ENCODE data around the gene CD44.
"Not testable (repeated sequence)": the region's sequence is repeated elsewhere in the genome, so short reads cannot be mapped to it uniquely, and the experiment has no call there.

CD44 gene

DNA sequence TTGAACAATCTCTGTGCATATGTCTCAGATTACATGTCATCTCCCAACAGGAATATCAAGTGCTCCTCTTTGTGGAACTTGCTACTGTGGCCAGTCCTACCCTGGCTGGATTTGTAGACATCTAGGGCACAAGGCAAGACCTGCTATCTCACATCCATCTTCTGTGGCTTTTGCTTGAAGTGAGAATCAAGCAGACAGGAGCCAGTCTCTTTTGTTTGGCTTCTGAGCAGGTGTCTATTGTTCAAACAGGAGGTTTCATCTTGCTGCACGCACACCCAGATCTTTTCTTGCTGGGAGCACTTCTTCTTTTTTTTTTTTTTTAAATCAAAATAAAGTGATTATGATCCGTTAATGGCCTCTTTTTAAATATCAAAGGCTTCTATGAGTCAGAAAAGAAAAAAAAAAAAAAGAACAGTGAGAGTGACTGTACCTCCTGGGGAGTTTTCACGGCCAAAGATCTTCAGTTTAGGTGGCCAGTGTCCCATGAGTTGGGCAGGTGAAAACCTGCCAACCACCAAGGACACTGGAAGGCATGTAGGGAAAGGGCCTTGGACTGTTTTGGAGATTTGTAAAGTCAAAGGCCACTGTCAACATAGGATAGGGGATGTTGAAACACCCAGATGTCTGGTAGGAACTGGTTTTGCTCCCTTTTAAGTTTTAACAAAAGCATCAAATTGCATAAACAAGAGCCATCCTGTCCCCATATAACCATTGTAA, 78.1 kb downstream of the CD44 start:
- no peak for DNase-seq

DNA sequence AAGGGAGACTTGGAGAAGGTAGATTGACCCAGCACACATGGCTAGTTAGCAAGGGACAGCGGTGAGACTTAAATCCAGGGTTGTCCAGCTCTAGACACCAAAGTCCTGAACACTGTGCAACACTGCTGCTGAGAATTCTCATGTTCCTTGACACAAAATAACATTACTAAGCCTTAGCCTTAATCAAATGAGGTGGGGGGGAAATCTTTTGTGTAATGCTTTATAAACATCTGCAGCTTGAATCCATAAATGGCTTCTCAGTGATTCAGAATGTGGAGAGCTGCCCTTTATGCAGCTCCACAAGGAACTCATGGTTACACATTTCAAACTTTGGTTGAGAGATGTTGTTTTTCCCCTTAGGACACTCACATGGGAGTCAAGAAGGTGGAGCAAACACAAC, 80.0 kb downstream of the CD44 start:
- no peak for DNase-seq

DNA sequence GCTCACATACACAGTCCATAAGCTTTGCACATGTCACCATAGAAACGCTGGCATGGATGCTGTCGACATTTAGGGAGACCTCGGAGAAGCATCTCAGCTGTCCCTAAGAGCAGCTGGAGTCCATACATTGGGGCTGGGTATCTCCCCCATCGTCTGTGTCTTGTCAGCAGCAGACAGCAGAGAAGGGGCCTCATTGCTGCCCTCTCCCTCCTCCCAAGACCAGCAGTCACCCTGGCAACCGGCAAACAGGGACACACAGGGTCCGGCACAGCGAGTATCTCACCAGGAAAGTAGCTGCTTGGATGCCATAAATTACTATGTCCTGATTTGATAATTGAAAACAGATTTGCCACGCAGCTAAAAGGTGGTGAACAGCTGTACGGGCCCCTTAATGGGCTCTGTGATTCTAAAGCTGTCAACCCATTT, 84.4 kb downstream of the CD44 start:
- DNase-seq, result no peak

- no peak for DNase-seq
Observed at GRCh38 chr11:35223991-35224390, 85.0 kb downstream of the CD44 start.

- no peak for DNase-seq
Observed at GRCh38 chr11:35225946-35226520, 87.1 kb downstream of the CD44 start.

DNA sequence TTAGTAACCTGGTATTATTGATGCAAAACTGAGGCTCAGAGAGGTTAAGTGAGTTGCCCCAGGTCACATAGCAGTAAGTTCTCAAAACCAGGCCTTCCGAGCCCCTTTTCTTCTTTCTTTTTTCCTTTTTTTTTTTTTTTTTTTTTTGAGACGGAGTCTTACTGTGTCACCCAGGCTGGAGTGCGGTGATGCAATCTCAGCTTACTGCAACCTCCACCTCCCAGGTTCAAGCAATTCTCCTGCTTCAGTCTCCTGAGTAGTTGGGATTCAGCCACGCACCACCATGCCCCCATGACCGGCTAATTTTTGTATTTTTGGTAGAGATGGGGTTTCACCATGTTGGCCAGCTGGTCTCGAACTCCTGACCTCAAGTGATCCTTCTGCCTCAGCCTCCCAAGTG, 87.8 kb downstream of the CD44 start:
- DNase-seq, result not testable (repeated sequence)

GRCh38 chr11:35227576-35228327, 88.8 kb downstream of the CD44 start:
- no peak for DNase-seq

DNA sequence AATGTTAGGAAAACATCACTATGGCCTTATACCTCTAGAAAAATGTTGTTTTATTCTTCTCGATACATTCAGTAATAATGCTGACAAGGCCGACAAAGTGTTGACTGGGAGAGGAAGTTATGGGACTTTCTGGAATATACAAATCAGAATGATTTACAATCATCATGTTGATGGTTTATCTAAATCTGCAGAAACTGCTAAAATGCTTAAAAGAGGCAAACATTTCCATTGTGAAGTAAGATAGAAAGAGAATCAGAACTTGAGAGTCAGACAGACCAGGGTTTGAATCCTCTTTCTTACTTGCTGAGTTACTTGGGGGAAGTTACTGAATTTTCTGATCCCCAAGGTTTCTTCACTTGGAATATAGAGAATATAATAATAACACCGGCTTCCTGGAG, 89.4 kb downstream of the CD44 start:
- DNase-seq, result no peak

DNA sequence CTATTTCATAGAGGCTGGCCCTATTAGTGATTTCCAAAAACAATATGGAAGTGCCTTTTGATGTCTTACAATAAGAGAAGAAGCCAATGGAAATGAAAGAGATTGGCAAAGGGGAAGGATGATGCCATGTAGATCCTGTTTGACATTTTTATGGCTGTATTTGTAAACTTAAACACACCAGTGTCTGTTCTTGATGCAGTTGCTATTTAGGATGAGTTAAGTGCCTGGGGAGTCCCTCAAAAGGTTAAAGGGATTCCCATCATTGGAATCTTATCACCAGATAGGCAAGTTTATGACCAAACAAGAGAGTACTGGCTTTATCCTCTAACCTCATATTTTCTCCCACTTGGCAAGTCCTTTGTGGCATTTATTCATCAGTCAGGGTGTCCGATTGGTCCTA, 91.4 kb downstream of the CD44 start:
- DNase-seq, result no peak

DNA sequence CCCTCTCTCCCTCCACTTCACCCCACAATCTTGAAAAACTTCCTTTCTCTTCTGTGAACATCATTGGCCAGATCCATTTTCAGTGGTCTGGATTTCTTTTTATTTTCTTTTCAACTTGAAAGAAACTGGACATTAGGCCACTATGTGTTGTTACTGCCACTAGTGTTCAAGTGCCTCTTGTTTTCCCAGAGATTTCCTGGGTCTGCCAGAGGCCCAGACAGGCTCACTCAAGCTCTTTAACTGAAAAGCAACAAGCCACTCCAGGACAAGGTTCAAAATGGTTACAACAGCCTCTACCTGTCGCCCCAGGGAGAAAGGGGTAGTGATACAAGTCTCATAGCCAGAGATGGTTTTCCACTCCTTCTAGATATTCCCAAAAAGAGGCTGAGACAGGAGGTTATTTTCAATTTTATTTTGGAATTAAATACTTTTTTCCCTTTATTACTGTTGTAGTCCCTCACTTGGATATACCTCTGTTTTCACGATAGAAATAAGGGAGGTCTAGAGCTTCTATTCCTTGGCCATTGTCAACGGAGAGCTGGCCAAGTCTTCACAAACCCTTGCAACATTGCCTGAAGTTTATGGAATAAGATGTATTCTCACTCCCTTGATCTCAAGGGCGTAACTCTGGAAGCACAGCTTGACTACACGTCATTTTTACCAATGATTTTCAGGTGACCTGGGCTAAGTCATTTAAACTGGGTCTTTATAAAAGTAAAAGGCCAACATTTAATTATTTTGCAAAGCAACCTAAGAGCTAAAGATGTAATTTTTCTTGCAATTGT, 92.3 kb downstream of the CD44 start:
- no peak for DNase-seq

DNA sequence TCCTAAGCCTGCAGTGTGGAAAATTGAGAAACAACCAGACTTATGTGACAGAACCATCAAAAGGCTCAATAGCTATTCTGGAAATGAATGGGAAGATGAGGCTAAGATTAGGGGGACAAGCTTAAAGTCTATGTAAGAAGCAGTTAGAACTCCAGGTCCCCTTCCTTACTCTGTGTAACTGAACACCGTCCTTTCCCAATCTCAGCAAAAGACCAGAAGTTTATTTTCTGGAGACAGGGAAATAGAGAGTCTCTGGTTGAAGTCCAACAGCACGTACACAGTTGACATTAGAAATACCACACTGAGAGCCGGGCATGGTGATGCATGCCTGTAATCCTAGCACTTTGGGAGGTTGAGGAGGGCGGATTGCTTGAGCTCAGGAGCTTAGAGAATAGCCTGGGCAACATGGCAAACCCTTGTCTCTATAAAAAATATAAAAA, 93.9 kb downstream of the CD44 start:
- DNase-seq, result no peak

DNA sequence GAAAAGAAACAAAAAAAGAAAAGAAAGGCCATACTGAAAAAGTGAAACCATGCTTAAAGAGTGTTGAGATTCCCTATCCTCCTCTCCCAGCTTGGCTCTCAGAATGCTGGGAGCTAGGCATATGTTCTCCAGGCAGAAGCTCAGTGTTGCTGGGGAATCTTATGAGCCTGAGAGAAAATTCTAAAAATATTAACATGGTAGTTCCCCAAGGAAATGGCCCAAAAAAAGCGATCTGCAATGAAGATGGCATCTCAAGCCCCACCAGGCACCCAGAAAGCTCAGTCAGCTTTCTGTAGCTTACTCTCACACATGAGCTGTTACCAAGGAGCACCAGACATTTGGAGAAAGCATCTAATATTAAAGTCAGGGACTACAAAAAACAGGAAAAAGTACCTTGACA, 94.5 kb downstream of the CD44 start:
- DNase-seq, result no peak

GRCh38 chr11:35234460-35235156, 95.6 kb downstream of the CD44 start:
- no peak for DNase-seq

DNA sequence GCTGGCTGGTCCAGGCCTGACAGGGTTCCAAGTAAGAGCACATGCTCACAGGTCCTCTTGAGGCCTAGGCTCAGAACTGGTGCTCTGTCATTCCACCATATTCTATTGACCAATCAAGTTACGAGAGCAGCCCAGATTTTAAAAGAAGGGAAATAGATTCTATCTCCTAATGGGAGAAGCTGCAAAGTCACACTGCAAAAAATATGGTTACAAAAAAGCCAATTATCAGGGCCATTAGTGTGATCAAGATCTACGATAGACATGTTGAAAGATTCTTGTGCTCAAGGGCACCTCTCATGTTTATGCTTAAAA, 96.1 kb downstream of the CD44 start:
- DNase-seq, result no peak

DNA sequence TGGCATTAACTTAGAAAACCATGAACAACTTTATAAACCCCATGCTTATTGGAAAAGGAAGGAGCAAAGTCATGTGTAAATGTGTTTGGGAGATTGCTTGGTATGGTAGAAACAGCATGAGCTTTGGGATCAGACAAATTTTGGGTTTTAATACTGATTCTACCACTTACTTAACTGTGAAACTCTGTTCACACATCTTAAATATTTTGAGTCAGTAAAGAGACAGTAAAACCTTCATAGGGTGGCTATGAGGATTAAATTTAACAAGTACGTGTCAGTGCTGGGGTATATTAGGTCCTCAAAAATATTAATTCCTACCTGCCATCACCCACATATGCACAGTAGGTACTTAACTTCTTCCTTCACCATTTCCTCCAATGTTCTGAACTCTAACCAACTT, 96.5 kb downstream of the CD44 start:
- no peak for DNase-seq

DNA sequence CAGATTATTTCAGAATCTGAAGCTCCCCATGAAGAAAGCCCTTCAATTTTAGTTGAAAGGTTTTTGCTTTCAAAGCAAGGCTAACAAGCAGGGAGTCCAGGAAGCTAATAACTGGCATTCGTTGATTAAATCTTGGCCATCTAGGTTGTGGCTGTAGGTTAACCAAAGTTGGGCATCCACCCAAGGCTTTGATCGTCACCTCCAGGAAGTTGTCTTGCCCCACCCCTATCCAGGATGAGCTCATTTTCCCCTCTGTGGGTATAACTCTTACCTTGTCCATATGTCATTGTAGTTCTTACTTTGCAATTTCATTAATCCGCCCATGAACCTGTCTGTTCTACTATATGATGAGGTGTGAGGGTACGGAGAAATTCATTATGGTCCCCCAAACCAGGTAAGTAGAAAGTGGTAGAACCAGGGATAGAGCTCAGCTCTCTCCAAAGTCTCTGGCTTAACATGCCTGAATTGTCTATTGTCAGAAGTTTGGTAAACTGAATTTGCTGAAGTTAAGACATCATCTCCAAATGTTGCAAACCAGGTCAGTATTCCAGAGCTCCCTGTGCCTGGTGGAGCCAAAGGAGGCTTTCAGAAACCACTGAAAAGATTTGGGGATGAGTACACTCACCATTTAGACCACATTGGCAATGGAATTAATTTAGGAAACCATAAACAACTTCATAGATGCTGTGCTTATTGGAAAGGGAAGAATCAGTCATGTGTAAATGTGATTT, 97.1 kb downstream of the CD44 start:
- DNase-seq, result peak; percentile 42

GRCh38 chr11:35236667-35237003, 97.7 kb downstream of the CD44 start:
- DNase-seq, result peak; percentile 30

- no peak for DNase-seq
Observed at GRCh38 chr11:35237351-35237750, 98.4 kb downstream of the CD44 start.

DNA sequence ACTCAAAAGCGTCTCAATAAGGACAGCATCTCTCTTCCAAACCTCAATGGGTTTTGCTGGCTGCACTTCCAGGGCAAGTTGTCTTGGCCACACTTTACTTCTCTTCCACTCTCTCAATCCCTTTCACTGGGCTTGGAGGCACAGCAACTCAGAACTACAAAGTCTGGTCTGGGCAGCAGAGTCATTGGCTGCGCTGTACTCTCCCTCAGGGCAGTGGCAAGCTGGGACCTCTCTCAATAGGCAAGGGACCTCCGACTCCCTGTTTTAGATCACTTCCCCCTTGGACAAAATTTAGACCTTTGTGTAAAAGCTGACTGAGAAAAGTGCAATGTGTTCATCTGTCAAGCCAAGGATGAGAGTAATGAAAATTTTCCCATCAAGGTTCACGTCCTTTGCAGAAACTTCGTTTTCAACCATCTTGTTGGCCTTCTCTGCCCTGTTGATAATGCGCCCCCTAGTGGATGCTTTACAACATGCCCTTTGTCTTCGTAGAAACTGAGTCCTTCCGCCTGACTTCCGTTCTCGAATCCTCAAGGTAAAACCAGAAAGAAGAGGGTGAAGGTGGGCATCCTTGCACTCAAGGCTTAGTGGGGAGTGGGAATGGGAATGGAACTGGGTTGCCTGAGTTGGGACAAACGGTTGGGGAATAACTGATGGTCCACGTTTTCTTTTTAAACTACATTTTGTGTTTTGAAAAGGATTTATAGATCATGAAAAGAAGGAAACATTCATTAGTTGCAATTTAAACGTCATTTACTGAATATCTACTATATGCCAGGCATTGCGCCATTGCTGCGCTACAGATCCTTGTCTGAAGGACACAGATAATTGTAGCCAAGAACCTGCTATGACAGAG, 99.1 kb downstream of the CD44 start:
- DNase-seq, result no peak

DNA sequence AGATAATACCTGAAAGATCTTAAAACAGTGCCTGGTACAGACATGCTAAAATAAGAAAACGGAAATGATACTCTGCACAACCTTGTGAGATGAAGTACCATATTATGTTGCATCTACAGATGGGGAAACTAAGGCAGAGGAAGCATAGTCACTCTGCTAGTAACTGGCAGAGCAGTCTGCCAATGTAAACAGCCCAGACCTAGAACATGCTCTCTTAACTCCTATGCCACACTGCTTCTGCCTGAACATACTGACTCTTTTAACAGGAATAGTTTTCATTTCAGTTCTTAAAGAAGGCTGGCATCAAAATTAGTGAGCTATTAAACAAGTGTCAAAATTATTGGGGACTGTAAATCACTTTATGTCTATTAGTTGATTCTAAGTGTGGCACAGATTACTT, 99.9 kb downstream of the CD44 start:
- no peak for DNase-seq

DNA sequence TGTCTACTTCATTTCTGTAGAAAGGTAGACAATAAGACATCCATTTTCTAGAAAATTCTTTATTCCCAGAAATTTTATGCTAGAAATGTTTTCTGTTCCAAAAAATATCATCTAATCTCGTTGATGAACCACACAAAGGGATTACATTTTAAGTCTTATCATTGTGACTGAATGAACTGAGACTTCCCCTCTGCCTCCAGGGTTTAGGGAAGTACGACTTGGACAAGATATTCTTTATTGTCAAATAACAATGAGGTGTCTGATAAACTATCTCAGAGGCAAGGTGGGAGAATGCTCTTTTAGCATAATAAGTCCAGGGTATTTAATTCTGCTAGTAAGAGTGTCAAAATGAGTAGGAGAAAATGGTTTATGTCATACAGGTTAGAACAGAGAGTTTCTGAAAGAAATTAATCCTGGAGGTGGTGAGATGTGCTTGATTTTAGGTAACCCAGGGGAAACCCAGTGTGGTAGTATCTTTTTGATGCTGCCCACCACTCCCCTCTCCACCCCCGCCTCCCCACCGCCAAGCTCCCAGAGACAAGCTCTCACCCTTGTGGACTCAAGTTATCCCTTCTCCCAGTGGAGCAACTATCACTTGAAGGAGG, 100.6 kb downstream of the CD44 start:
- no peak for DNase-seq

All from T1000 (cell line).